ENCODE results near the gene ZBTB46.

DNA sequence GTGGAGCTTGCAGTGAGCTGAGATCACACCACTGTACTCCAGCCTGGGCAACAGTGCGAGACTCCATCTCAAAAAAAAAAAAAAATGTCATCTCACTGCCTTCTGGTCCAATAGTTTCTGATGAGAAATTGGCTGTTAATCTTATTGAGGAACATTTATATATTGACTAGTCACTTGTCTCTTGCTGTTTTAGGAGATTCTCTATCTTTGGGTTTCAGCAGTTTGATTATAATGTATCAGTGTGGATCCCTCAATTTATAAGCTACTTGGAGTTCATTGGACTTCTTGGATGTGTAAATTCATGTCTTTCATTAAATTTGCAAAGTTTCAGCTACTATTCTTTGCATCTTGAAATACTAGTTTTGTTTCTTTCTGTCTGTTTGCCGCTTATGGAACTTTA, 112.1 kb downstream of the ZBTB46 start:
- TF ChIP-seq, protein P1, sequence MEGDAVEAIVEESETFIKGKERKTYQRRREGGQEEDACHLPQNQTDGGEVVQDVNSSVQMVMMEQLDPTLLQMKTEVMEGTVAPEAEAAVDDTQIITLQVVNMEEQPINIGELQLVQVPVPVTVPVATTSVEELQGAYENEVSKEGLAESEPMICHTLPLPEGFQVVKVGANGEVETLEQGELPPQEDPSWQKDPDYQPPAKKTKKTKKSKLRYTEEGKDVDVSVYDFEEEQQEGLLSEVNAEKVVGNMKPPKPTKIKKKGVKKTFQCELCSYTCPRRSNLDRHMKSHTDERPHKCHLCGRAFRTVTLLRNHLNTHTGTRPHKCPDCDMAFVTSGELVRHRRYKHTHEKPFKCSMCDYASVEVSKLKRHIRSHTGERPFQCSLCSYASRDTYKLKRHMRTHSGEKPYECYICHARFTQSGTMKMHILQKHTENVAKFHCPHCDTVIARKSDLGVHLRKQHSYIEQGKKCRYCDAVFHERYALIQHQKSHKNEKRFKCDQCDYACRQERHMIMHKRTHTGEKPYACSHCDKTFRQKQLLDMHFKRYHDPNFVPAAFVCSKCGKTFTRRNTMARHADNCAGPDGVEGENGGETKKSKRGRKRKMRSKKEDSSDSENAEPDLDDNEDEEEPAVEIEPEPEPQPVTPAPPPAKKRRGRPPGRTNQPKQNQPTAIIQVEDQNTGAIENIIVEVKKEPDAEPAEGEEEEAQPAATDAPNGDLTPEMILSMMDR (IDR thresholded peaks at IDR 0.05; ENCODE audit: insufficient read depth, low read length, poor library complexity, severe bottlenecking), result no peak
- TF ChIP-seq EZH2phosphoT487 (conservative IDR thresholded peaks at IDR 0.05; ENCODE audit: low read length), result no peak

Measured in SU-DHL-6 (cell line).